Measurements from ENCODE around the gene MEGF8.
"Not testable (repeated sequence)": the region's sequence is repeated elsewhere in the genome, so short reads cannot be mapped to it uniquely, and the experiment has no call there.

The MEGF8 gene

DNA sequence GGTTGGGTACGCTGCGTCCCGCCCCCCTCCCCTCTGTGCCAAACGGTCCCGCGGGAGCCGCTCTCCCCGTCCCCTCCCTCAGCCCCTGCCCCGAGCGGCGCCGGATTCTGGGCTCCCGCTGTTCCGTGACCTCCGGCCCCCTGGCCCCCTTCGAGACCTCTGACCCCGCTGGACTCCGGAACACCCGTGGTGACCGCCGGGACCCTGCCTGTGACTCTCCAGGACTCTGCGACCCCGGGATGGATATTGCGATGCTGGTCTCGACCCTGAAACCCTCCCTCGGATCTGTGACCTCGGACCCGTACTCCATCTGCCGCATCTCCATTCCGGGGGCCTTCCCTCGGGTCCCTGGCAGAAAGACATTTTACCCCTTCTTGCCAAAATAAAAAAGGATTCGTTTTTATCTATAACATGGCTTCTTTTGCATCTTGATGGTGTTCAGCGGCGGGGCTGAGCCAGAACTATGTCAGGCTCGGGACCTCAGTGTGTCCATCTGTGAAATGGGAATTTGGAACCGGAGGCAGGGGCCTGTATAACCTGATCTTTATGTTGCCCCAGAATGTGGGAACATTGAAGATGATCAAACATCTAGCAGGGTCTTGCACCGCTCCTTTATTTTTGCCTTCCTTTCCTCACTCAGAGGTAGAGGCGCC, 654 bp upstream of the MEGF8 start:
- intact Hi-C loops (cut with DNase I), result loop anchor here (2.0 to 10.0 kb wide), 3 partner anchors 40 to 80 kb away; partner anchors contain the start of gene GSK3A
- peak in 1 of 10 donors; percentile 84 for DNase-seq

- peak in 2 of 10 donors; percentile 75 to 78 for DNase-seq
- intact Hi-C loops (cut with DNase I), result loop anchor here (2.0 to 10.0 kb wide), 3 partner anchors 41 to 81 kb away; partner anchors contain the start of gene GSK3A
Measured at GRCh38 chr19:42325896-42326771, 699 bp downstream of the MEGF8 start.

GRCh38 chr19:42326969-42327368, 1.5 kb downstream of the MEGF8 start:
- intact Hi-C loops (cut with DNase I), result loop anchor here (5.0 to 10.0 kb wide), 2 partner anchors 70 to 82 kb away; partner anchors contain the start of gene GSK3A
- DNase-seq, result no peak

- intact Hi-C loops (cut with DNase I), result loop anchor here (5.0 to 10.0 kb wide), 2 partner anchors 70 to 83 kb away; partner anchors contain the start of gene GSK3A
- DNase-seq, result peak in 1 of 10 donors; percentile 55
Measured at GRCh38 chr19:42327381-42327780, 1.9 kb downstream of the MEGF8 start.

GRCh38 chr19:42328106-42328505, 2.7 kb downstream of the MEGF8 start:
- intact Hi-C loops (cut with DNase I), result loop anchor here (5.0 to 10.0 kb wide), 2 partner anchors 69 to 83 kb away; partner anchors contain the start of gene GSK3A
- DNase-seq, result peak in 1 of 10 donors; percentile 30

- intact Hi-C loops (cut with DNase I), result loop anchor here (5.0 to 10.0 kb wide), 2 partner anchors 68 to 84 kb away; partner anchors contain the start of gene GSK3A
- DNase-seq, result no peak
Measured at GRCh38 chr19:42328854-42329253, 3.4 kb downstream of the MEGF8 start.

DNA sequence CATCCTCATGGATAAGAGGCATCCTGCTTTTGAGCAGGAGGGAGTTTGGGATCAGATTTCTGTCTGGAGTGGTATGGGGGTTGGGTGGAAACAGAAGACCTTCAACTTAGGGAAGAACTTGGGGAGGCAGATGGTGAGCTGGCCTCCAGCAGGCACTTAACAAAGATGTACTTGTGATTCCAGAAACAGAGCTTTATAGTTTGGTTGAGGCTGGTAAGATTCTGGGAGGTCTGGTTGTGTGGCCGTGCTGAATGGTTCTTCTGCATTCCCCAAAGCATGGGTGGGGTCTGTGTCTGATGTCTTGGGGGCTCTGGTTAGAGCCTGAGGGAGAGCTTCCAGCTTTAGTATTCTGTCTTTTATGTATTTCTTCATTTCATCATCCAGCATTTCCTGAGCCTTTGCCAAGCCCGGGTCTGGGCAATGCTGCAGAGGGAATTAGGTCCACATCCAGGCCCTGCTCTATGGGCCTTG, 4.8 kb downstream of the MEGF8 start:
- DNase-seq, result no peak
- intact Hi-C loops (cut with DNase I), result no loop called here

DNA sequence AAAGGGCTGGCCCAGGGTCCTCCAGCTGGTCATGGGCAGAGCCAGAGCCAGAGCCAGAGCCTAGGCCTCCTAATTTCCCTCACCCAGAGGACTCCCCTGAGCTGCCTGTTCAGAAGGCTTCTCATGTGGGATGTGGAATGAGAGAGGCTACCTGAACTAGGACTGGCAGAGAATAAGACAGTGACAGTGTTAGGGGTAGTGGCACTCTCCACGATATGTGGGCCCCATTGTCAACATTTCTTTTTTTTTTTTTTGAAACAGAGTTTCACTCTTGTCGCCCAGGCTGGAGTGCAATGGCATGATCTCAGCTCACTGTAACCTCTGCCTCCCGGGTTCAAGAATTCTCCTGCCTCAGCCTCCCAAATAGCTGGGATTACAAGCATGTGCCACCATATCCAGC, 5.9 kb downstream of the MEGF8 start:
- DNase-seq; intact Hi-C loops (cut with DNase I): not testable (repeated sequence)

GRCh38 chr19:42332059-42332458, 6.6 kb downstream of the MEGF8 start:
- no peak for DNase-seq
- intact Hi-C loops (cut with DNase I), result no loop called here

GRCh38 chr19:42333018-42333417, 7.6 kb downstream of the MEGF8 start:
- DNase-seq, result no peak
- intact Hi-C loops (cut with DNase I), result no loop called here

DNA sequence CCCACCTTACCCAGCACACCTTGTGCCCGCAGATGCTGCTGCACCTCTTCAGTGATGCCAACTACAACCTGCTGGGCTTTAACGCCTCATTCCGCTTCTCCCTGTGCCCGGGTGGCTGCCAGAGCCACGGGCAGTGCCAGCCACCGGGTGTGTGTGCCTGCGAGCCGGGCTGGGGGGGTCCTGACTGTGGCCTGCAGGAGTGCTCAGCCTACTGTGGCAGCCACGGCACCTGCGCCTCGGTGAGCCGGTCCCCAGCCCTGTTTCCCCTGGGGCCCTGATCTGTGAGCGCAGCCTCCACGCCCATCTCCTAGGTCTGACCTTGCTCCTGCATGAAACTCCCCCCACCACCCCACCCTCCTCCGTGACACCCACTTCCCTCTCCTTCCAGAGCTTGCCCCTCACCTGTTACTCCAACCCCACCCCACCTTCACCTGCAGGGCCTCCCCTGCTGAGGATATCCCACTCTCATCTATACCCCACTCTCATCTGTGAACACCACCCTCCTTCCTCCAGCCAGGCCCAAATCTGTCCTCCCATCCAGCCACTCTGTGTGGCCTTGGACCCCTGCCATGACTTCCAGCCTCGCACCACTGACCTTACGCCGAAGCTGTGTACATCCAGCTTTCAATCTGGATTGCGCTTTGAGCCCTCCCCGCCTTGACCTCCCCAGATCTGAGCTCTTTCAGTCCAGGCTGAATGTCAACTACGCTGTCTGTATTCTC, 8.7 kb downstream of the MEGF8 start:
- intact Hi-C loops (cut with DNase I), result no loop called here
- peak in 1 of 10 donors; percentile 50 for DNase-seq

DNA sequence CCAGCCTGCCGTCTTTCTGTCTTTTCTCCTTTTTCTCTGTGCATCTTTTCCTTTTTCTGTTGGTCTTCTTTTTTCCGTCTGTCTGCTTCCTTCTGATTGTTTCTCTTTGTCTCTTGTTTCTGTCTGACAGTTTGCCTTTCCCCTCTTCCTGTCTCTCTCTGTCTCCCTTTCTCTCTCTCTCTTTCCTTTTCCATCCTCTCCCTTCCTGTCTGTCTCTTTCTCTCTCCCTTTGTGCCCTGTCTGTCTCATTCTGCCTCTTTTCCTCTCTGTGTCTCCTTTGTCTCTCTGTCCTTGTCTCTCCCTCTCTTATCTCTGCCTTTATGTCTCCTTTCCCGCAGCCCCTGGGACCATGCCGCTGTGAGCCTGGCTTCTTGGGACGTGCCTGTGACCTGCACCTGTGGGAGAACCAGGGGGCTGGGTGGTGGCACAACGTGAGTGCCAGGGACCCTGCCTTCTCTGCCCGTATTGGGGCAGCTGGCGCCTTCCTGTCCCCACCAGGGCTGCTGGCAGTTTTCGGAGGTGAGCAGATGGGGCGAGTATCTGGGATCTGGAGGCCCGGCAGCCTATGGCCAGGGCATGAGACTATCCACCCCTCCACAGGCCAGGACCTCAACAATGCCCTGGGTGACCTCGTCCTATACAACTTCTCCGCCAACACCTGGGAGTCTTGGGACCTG, 9.4 kb downstream of the MEGF8 start:
- DNase-seq, result no peak
- intact Hi-C loops (cut with DNase I), result no loop called here

DNA sequence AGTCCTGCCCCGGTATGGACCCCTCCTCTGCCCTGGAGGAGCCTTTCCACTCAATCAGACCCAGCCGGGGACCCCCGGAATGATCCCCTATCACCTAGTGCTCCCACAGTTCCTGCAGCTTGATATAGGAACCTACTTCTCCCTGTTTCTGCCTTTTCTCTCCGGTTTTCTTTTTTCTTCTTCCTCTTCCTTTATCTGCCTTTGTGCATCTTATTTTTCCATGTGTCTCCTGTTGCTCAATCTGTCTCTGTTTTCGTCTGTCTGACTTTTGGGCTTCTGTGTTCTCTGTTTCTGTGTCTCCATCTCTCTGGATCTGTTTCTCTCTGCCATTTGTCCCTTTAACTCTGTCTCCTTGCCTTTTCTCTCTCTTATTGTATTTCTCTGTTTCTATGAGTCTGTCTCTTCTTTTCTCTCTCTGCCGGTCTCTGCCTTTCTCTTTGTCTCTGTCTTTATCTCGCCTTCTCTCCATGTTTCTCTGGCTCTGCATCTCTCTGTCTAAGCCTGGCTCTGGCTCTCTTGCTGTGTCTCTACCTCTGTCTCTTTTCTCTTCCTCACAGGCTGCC, 10.0 kb downstream of the MEGF8 start:
- intact Hi-C loops (cut with DNase I), result no loop called here
- DNase-seq, result no peak

DNA sequence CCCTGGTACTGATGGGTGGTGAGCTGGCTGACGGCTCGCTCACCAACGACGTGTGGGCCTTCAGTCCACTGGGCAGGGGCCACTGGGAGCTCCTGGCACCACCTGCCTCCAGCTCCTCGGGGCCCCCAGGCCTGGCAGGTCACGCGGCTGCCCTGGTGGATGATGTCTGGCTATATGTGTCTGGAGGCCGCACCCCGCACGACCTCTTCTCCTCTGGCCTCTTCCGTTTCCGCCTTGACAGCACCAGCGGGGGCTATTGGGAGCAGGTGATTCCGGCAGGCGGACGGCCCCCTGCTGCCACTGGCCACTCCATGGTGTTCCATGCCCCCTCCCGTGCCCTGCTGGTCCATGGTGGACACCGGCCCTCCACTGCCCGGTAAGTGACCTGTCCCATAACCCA, 10.5 kb downstream of the MEGF8 start:
- DNase-seq, result no peak
- intact Hi-C loops (cut with DNase I), result no loop called here

DNA sequence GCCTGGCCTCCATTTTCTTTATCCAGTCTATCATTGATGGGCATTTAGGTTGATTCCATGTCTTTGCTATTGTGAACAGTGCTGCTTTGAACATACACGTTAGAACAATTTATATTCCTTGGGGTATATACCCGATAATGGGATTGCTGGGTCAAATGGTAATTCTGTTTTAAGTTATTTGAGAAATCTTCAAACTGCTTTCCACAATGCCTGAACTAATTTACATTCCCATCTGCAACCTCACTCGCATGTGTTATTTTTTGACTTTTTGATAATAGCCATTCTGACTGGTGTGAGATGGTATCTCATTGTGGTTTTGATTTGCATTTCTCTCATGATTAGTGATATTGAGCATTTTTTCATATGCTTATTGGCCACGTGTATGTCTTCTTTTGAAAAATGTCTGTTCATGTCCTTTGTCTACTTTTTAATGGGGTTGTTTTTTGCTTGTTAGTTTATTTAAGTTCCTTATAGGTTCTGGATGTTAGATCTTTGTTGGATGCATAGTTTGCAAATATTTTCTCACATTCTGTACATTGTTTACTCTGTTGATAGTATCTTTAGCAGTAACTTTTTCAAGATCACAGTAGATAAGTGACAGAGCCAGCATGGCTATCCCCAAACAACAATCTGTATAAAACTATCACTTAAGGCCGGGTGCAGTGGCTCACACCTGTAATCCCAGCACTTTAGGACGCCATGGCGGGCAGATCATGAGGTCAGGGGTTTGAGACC, 13.9 kb downstream of the MEGF8 start:
- intact Hi-C loops (cut with DNase I); DNase-seq: not testable (repeated sequence)

- intact Hi-C loops (cut with DNase I), result loop anchor here (5.0 kb wide), 1 partner anchor 42 kb away; no protein-coding TSS in a partner anchor
- not testable (repeated sequence) for DNase-seq
Measured at GRCh38 chr19:42339922-42340321, 14.5 kb downstream of the MEGF8 start.

DNA sequence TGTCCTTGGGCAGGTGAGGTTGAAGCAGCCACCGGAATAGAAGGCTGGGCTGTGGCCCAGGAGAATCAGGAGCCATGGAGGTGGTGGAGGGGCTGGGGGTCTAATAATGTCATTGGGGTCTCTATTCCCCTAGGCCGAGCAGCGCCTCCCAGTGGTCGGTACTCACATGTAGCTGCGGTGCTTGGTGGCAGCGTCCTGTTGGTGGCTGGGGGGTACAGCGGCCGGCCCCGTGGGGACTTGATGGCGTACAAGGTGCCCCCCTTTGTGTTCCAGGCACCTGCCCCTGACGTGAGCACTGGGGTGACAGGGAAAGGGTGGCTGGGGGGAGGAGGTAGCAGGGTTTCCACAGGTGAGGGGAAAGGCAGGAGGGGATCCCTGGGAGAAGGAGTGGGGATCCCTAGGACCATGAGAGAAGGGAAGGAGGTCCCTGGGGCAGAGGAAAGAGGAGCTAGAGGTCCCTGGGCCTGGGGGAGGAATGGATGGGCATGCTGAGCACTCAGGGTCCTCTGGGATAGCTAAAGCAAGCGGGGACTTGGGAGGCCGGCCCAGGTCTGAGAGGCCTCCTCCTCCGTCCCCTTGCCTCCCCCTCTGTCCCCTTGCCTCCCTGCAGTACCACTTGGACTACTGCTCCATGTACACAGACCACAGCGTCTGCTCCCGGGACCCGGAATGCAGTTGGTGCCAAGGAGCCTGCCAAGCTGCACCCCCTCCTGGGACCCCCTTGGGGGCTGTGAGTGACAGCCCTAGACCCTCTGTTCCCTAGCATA, 18.1 kb downstream of the MEGF8 start:
- DNase-seq, result no peak
- intact Hi-C loops (cut with DNase I), result loop anchor here (5.0 kb wide), 1 partner anchor 39 kb away; no protein-coding TSS in a partner anchor
